Measurements from ENCODE around the gene CENPH. TPM values are rescaled to one million over a fixed set of nuclear protein-coding genes. Genes with fewer than 3 reads are reported as not detected.

The CENPH gene
- total and polyA plus RNA-seq, 2 of the 13 experiments (the other 11 are each of a cell fraction or from before 2014, with no cell fraction given): 11.2 to 28.8 TPM

DNA sequence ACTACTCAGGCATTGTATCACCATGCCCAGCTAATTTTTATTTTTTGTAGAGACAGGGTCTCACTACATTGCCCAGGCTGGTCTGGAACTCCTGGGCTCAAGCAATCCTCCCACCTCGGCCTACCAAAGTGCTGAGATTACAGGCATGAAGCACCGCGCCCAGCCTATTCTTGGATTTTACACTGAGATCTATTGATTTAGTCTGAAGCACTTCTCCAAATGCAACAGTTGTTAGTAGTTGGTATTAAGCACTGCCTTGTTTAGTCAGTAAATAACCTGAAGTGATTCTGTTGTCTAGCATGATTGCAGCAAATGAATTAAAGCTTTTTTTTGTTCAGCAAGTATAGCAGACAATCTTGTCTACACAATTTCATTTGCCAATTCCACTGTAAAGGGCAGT, 31.3 kb upstream of the CENPH start:
- intact Hi-C loops (cut with micrococcal nuclease; ENCODE audit: unreplicated experiment) (no loop called here), in situ Hi-C loops (cut with HindIII; ENCODE audit: extremely low pct_ligation_motif_present, low pct_unique_long_range_greater_than_20kb) (no loop called here)
- H3K36me3 ChIP-seq (replicated peaks in 1 of 2; ENCODE audit: control insufficient read depth in 1 of 2, insufficient read depth in 2 of 2, low read length in 2 of 2): no peaks in the 10 kb centered on the region
- H3K9me3 ChIP-seq (ENCODE audit: low read length): no peaks in the 10 kb centered on the region
- no peaks in the 10 kb centered on the region for H4K20me1 ChIP-seq (ENCODE audit: insufficient read depth, low read length)
- POLR2A ChIA-PET: no interaction called here
- FAIRE-seq (no peak), DNase-seq (ENCODE audit: low spot score) (no peak), ATAC-seq (no peak)
- no peak overlapping the region for H3K4me3 ChIP-seq (replicated peaks in 1 of 3; ENCODE audit: insufficient read depth in 1 of 3, low read depth in 2 of 3, low read length in 3 of 3)
- H2AFZ ChIP-seq (ENCODE audit: low read length): no peak overlapping the region
- H3K27ac ChIP-seq (ENCODE audit: extremely low read length, insufficient read depth, low read length): no peak overlapping the region
- TF ChIP-seq ETV5 (CRISPR knock-in tag; IDR thresholded peaks at IDR 0.05; ENCODE audit: borderline replicate concordance) (no peak), RORA (CRISPR knock-in tag; IDR thresholded peaks at IDR 0.05) (no peak), AKAP8 (CRISPR knock-in tag; IDR thresholded peaks at IDR 0.05) (no peak), ZNF878 (CRISPR knock-in tag; IDR thresholded peaks at IDR 0.05) (no peak), ZKSCAN8 (CRISPR knock-in tag; IDR thresholded peaks at IDR 0.05; ENCODE audit: borderline replicate concordance) (no peak), ZNF34 (CRISPR knock-in tag; IDR thresholded peaks at IDR 0.05; ENCODE audit: borderline replicate concordance) (no peak), ZNF33B (CRISPR knock-in tag; IDR thresholded peaks at IDR 0.05) (no peak), ZNF337 (CRISPR knock-in tag; IDR thresholded peaks at IDR 0.05; ENCODE audit: borderline replicate concordance, low read depth) (no peak)
- TF ChIP-seq, protein P1, sequence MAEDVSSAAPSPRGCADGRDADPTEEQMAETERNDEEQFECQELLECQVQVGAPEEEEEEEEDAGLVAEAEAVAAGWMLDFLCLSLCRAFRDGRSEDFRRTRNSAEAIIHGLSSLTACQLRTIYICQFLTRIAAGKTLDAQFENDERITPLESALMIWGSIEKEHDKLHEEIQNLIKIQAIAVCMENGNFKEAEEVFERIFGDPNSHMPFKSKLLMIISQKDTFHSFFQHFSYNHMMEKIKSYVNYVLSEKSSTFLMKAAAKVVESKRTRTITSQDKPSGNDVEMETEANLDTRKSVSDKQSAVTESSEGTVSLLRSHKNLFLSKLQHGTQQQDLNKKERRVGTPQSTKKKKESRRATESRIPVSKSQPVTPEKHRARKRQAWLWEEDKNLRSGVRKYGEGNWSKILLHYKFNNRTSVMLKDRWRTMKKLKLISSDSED (CRISPR knock-in tag; IDR thresholded peaks at IDR 0.05): no peak
- no TSS peak for BruUV-seq (replicated peaks)
- CTCF ChIA-PET (ENCODE audit: low intra/inter-chr PET ratio, low total read pairs): no interaction called here
- H3K4me1 ChIP-seq (ENCODE audit: insufficient read depth, low read length): no peaks in the 10 kb centered on the region
- no peaks in the 10 kb centered on the region; a peak in 1 of 5 replicates for H3K27me3 ChIP-seq (ENCODE audit: control insufficient read depth in 1 of 2, insufficient read depth in 2 of 2, low read length in 2 of 2)
- WGBS (ENCODE audit: low lambda C conversion rate): 55% methylated on average over 3 of the region's 3 CpGs
- no peak overlapping the region for H3K9ac ChIP-seq (ENCODE audit: insufficient read depth, low read depth, low read length)
- no peak overlapping the region for H3K4me2 ChIP-seq (ENCODE audit: low read depth, low read length)
- no peaks in the 10 kb centered on the region for H3K79me2 ChIP-seq (ENCODE audit: insufficient read depth, low read length)

Data from HepG2 (cell line).